Breast epithelium (tissue), 4 donors: ENCODE data around the gene MRPS23. TPM values are rescaled to one million over a fixed set of nuclear protein-coding genes. Genes with fewer than 3 reads are reported as not detected.

ENCODE experiments used
- DNase-seq, 2 donors: peaks; one replicate each; pipeline ENCODE4 v3.0.0-alpha.2; 2019; ENCODE audit warnings: low spot score in 2 of 2
- H3K27ac ChIP-seq, 2 donors: fragments of 200-600 bp; sonication (generic) in 1 of 2; one replicate each; pipeline ENCODE4 v1.5.1; 2016 to 2019; ENCODE audit warnings: mild to moderate bottlenecking in 1 of 2
- H3K27me3 ChIP-seq, 2 donors: fragments of 200-600 bp; sonication (generic) in 1 of 2; one replicate each; pipeline versions ENCODE4 v1.5.1 to v1.6.0; 2017 to 2019; ENCODE audit warnings: control low read depth in 1 of 2, mild to moderate bottlenecking in 1 of 2
- H3K36me3 ChIP-seq: fragments of 200-600 bp; one replicate; pipeline ENCODE4 v1.5.1; 2019
- H3K4me1 ChIP-seq, 2 donors: fragments of 200-600 bp; sonication (generic); one replicate each; pipeline ENCODE4 v1.5.1; 2016 to 2019; ENCODE audit warnings: control low read depth in 1 of 2
- H3K4me3 ChIP-seq, 3 donors: fragments of 200-600 bp; sonication (generic); 1 replicate in 2 of 3; 2 replicates in 1 of 3; pipeline ENCODE4 v1.5.1; 2016 to 2019; ENCODE audit warnings: mild to moderate bottlenecking in 3 of 3, moderate library complexity in 2 of 3
- H3K9me3 ChIP-seq, 2 donors: fragments of 200-600 bp; sonication (generic) in 1 of 2; one replicate each; pipeline ENCODE4 v1.5.1; 2016 to 2019; ENCODE audit warnings: control low read depth in 1 of 2
- CTCF ChIP-seq, 3 donors: fragments of 450-650 bp; IDR thresholded peaks; one replicate each; pipeline ENCODE4 v1.5.1; 2016 to 2017; ENCODE audit warnings: antibody characterized with exemption in 3 of 3, mild to moderate bottlenecking in 3 of 3, moderate library complexity in 3 of 3
- POLR2A ChIP-seq: fragments of 450-650 bp; IDR thresholded peaks from one replicate; pipeline ENCODE4 v1.6.1; 2016; ENCODE audit warnings: antibody characterized with exemption, mild to moderate bottlenecking, moderate library complexity
- POLR2AphosphoS5 ChIP-seq, 3 donors: sonication (generic); formaldehyde crosslinking; IDR thresholded peaks; one replicate each; pipeline ENCODE4 v1.6.1; 2017; ENCODE audit warnings: antibody characterized with exemption in 3 of 3
- intact Hi-C: fragments of 100-400 bp; cut with DNase I; formaldehyde crosslinking; loops from one replicate; pipeline ENCODE4 v1.15.1; 2023; ENCODE audit warnings: low total_unique reads
- total RNA-seq, 3 donors: library from RNA; depleted of rRNA; stranded (reverse); fragments of >200 nt; gene quantifications; one replicate each; pipeline ENCODE4 v1.1.0, GENCODE V29; 2016

Gene MRPS23
- total RNA-seq, 3 donors from 2014 or later = 7.5 to 10.7 (median 8.2) TPM

- no peak for DNase-seq
- H3K36me3 ChIP-seq = no peaks in the 10 kb centered on the region
- no peak overlapping the region for H3K27ac ChIP-seq
- intact Hi-C loops = no loop called here
- H3K4me1 ChIP-seq = no peaks in the 10 kb centered on the region
- no peak overlapping the region for H3K4me3 ChIP-seq
- no peaks in the 10 kb centered on the region for H3K9me3 ChIP-seq
- H3K27me3 ChIP-seq = no peaks in the 10 kb centered on the region
- TF ChIP-seq CTCF (IDR thresholded peaks at IDR 0.05) (no peak), POLR2AphosphoS5 (IDR thresholded peaks at IDR 0.05) (no peak), POLR2A (no peak)
Measured at GRCh38 chr17:57823469-57824401, 26.1 kb downstream of the MRPS23 start.

GRCh38 chr17:57819867-57820266 lies 30.0 kb downstream of the MRPS23 start:
- Histone ChIP-seq H3K9me3 (no peaks in the 10 kb centered on the region), H3K27me3 (no peaks in the 10 kb centered on the region), H3K4me1 (no peaks in the 10 kb centered on the region), H3K4me3 (no peak overlapping the region), H3K27ac (no peak overlapping the region), H3K36me3 (no peaks in the 10 kb centered on the region)
- TF ChIP-seq POLR2AphosphoS5 (IDR thresholded peaks at IDR 0.05) (no peak), CTCF (IDR thresholded peaks at IDR 0.05) (no peak), POLR2A (no peak)
- DNase-seq = no peak
- intact Hi-C loops = no loop called here

GRCh38 chr17:57819285-57819684 lies 30.6 kb downstream of the MRPS23 start:
- intact Hi-C loops = no loop called here
- Histone ChIP-seq H3K4me1 (no peaks in the 10 kb centered on the region), H3K4me3 (no peak overlapping the region), H3K27ac (no peak overlapping the region), H3K27me3 (no peaks in the 10 kb centered on the region), H3K9me3 (no peaks in the 10 kb centered on the region), H3K36me3 (no peaks in the 10 kb centered on the region)
- DNase-seq = no peak
- no peak for TF ChIP-seq POLR2AphosphoS5 (IDR thresholded peaks at IDR 0.05)
- no peak for TF ChIP-seq CTCF (IDR thresholded peaks at IDR 0.05)
- no peak for TF ChIP-seq POLR2A

- intact Hi-C loops = no loop called here
- Histone ChIP-seq H3K27me3 (no peaks in the 10 kb centered on the region), H3K9me3 (no peaks in the 10 kb centered on the region), H3K4me3 (no peak overlapping the region), H3K4me1 (no peaks in the 10 kb centered on the region), H3K36me3 (no peaks in the 10 kb centered on the region), H3K27ac (no peak overlapping the region)
- no peak for DNase-seq
- no peak for TF ChIP-seq CTCF (IDR thresholded peaks at IDR 0.05)
- no peak for TF ChIP-seq POLR2AphosphoS5 (IDR thresholded peaks at IDR 0.05)
- no peak for TF ChIP-seq POLR2A
Measured at GRCh38 chr17:57818066-57818465, 31.8 kb downstream of the MRPS23 start.

- intact Hi-C loops = no loop called here
- DNase-seq = no peak
- Histone ChIP-seq H3K27ac (no peak overlapping the region), H3K4me3 (no peak overlapping the region), H3K36me3 (no peaks in the 10 kb centered on the region), H3K4me1 (no peaks in the 10 kb centered on the region), H3K27me3 (no peaks in the 10 kb centered on the region), H3K9me3 (no peaks in the 10 kb centered on the region)
- TF ChIP-seq POLR2A (no peak), POLR2AphosphoS5 (IDR thresholded peaks at IDR 0.05) (no peak), CTCF (IDR thresholded peaks at IDR 0.05) (no peak)
Measured at GRCh38 chr17:57817299-57817698, 32.5 kb downstream of the MRPS23 start.
